HG02943 (cell line): ENCODE data around the gene KCNN2.

ENCODE experiments used
- ATAC-seq: cut with Tn5 transposase; IDR thresholded peaks from one replicate; pipeline ENCODE4 v1.9.1; 2021; ENCODE audit warnings: mild to moderate bottlenecking, low read depth, moderate library complexity; ENCODE audit not compliant: unreplicated experiment

Gene KCNN2

GRCh38 chr5:114477816-114478334, 116.0 kb downstream of the KCNN2 start:
- no peak for ATAC-seq

GRCh38 chr5:114500756-114501155, 138.9 kb downstream of the KCNN2 start:
- ATAC-seq, result no peak

- ATAC-seq, result no peak
Measured at GRCh38 chr5:114504560-114504959, 142.7 kb downstream of the KCNN2 start.

- no peak for ATAC-seq
Measured at GRCh38 chr5:114524221-114524620, 162.4 kb downstream of the KCNN2 start.

GRCh38 chr5:114544561-114544960, 182.7 kb downstream of the KCNN2 start:
- no peak for ATAC-seq
